HL-60 (cell line): ENCODE measurements around the gene COL18A1.

Source experiments
- POLR2AphosphoS5 ChIP-seq: IDR thresholded peaks from 2 replicates; pipeline ENCODE4 v1.6.1; 2012; ENCODE audit warnings: low read depth
- TF ChIP-seq, protein P1 (sequence below): IDR thresholded peaks from 2 replicates; pipeline ENCODE4 v1.6.1; 2012; ENCODE audit warnings: low read depth; ENCODE audit not compliant: insufficient replicate concordance
- TF ChIP-seq, protein P2 (sequence below): IDR thresholded peaks from one replicate; pipeline ENCODE4 v1.5.1; 2011; ENCODE audit warnings: low read length, control low read depth, inconsistent platforms; ENCODE audit not compliant: insufficient read depth

DNA sequence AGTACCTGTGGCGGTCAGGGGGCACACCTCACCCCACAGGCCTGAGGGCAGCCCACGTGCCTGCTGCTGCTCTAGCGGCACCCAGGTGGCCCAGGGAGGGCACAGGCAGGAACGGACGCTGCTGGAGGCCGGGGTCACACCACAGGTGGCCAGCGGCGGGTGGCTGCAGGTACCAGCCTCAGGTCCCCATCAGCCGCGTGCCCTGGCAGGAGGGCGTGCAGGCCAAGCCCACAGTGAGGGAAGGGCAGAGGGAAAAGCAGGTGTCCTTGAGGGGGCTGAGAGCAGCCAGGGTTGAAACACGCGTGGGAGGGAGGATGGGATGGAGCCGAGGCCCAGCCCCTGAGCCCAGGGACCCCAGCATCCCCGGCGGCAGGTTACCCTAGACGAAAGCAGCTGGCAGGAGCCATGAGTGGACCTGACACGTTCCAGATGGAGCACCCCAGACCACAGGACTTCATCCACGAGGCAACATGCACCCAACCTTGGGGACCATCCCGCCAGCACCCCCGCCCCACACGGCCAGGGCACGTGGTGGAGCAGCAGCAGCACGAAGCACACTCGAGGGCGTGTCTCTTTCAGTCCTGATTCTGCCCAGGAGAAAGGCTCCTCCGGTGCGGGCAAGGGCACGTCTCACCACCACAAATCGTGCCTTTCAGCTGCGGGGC lies 133.5 kb downstream of the COL18A1 start:
- TF ChIP-seq, protein P1, sequence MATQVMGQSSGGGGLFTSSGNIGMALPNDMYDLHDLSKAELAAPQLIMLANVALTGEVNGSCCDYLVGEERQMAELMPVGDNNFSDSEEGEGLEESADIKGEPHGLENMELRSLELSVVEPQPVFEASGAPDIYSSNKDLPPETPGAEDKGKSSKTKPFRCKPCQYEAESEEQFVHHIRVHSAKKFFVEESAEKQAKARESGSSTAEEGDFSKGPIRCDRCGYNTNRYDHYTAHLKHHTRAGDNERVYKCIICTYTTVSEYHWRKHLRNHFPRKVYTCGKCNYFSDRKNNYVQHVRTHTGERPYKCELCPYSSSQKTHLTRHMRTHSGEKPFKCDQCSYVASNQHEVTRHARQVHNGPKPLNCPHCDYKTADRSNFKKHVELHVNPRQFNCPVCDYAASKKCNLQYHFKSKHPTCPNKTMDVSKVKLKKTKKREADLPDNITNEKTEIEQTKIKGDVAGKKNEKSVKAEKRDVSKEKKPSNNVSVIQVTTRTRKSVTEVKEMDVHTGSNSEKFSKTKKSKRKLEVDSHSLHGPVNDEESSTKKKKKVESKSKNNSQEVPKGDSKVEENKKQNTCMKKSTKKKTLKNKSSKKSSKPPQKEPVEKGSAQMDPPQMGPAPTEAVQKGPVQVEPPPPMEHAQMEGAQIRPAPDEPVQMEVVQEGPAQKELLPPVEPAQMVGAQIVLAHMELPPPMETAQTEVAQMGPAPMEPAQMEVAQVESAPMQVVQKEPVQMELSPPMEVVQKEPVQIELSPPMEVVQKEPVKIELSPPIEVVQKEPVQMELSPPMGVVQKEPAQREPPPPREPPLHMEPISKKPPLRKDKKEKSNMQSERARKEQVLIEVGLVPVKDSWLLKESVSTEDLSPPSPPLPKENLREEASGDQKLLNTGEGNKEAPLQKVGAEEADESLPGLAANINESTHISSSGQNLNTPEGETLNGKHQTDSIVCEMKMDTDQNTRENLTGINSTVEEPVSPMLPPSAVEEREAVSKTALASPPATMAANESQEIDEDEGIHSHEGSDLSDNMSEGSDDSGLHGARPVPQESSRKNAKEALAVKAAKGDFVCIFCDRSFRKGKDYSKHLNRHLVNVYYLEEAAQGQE, result no peak
- TF ChIP-seq, protein P2, sequence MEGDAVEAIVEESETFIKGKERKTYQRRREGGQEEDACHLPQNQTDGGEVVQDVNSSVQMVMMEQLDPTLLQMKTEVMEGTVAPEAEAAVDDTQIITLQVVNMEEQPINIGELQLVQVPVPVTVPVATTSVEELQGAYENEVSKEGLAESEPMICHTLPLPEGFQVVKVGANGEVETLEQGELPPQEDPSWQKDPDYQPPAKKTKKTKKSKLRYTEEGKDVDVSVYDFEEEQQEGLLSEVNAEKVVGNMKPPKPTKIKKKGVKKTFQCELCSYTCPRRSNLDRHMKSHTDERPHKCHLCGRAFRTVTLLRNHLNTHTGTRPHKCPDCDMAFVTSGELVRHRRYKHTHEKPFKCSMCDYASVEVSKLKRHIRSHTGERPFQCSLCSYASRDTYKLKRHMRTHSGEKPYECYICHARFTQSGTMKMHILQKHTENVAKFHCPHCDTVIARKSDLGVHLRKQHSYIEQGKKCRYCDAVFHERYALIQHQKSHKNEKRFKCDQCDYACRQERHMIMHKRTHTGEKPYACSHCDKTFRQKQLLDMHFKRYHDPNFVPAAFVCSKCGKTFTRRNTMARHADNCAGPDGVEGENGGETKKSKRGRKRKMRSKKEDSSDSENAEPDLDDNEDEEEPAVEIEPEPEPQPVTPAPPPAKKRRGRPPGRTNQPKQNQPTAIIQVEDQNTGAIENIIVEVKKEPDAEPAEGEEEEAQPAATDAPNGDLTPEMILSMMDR, result no peak
- no peak for TF ChIP-seq POLR2AphosphoS5
